Common myeloid progenitor, CD34-positive (primary cell): ENCODE results near the gene FLNC.

Experiments
- CTCF ChIA-PET: fragments of 350-600 bp; sonication (Branson Sonifier 250); formaldehyde crosslinking; loops from one replicate; lab custom pipeline; 2021; ENCODE audit warnings: antibody characterized with exemption; lab: Charles Lee
- POLR2A ChIA-PET: fragments of 350-600 bp; sonication (Branson Sonifier 250); formaldehyde crosslinking; loops from one replicate; lab custom pipeline; 2021; ENCODE audit warnings: antibody characterized with exemption; lab: Charles Lee
- DNase-seq, 3 donors: peaks; one replicate each; pipeline versions ENCODE4 v3.0.0 to v3.0.0-alpha.2; 2013
- H3K27ac ChIP-seq, 2 experiments: 1 replicate in 1 of 2; 2 replicates in 1 of 2; pipeline ENCODE4 v1.7.0; 2013; ENCODE audit warnings: inconsistent platforms in 2 of 2, low read length in 2 of 2, mild to moderate bottlenecking in 2 of 2, low read depth in 1 of 2, moderate library complexity in 1 of 2; ENCODE audit not compliant: severe bottlenecking in 2 of 2, insufficient read depth in 1 of 2, poor library complexity in 1 of 2
- H3K27me3 ChIP-seq, 5 experiments: replicated peaks in 2 of 5; 1 replicate in 3 of 5; 2 replicates in 2 of 5; pipeline versions ENCODE4 v1.6.1 to v1.7.0; 2013; ENCODE audit warnings: low read length in 4 of 5, mild to moderate bottlenecking in 2 of 5, moderate library complexity in 2 of 5, inconsistent platforms in 1 of 5; ENCODE audit not compliant: insufficient read depth in 5 of 5, control insufficient read depth in 4 of 5
- H3K36me3 ChIP-seq, 4 experiments: 1 replicate in 2 of 4; 2 replicates in 2 of 4; pipeline versions ENCODE4 v1.6.1 to v1.7.0; 2013; ENCODE audit warnings: low read length in 3 of 4, control low read depth in 1 of 4, mild to moderate bottlenecking in 1 of 4; ENCODE audit not compliant: control insufficient read depth in 4 of 4, insufficient read depth in 4 of 4
- H3K4me1 ChIP-seq, 4 experiments: 1 replicate in 3 of 4; 2 replicates in 1 of 4; pipeline versions ENCODE4 v1.6.1 to v1.7.1; 2013; ENCODE audit warnings: low read length in 3 of 4, mild to moderate bottlenecking in 3 of 4, control low read depth in 1 of 4, inconsistent platforms in 1 of 4, moderate library complexity in 1 of 4; ENCODE audit not compliant: control insufficient read depth in 4 of 4, insufficient read depth in 4 of 4; ENCODE audit errors: control extremely low read depth in 1 of 4
- H3K4me3 ChIP-seq, 7 experiments: 1 replicate in 4 of 7; 2 replicates in 3 of 7; pipeline versions ENCODE4 v1.5.1 to v1.7.0; 2013; ENCODE audit warnings: mild to moderate bottlenecking in 7 of 7, low read length in 6 of 7, moderate library complexity in 6 of 7, inconsistent platforms in 2 of 7, low read depth in 2 of 7, control low read depth in 1 of 7; ENCODE audit not compliant: insufficient read depth in 4 of 7, control insufficient read depth in 1 of 7; ENCODE audit errors: extremely low read depth in 1 of 7
- H3K9me3 ChIP-seq, 5 experiments: 1 replicate in 4 of 5; 2 replicates in 1 of 5; pipeline versions ENCODE4 v1.6.1 to v1.7.1; 2013; ENCODE audit warnings: low read length in 4 of 5, mild to moderate bottlenecking in 2 of 5, inconsistent platforms in 1 of 5, low read depth in 1 of 5, moderate library complexity in 1 of 5; ENCODE audit not compliant: control insufficient read depth in 4 of 5, insufficient read depth in 2 of 5; ENCODE audit errors: control extremely low read depth in 1 of 5
- WGBS: methylation state at CpG from one replicate; pipeline ENCODE4 v1.1.5; 2013; ENCODE audit not compliant: insufficient coverage; 5-methylcytosine and 5-hydroxymethylcytosine counted together

The FLNC gene

DNA sequence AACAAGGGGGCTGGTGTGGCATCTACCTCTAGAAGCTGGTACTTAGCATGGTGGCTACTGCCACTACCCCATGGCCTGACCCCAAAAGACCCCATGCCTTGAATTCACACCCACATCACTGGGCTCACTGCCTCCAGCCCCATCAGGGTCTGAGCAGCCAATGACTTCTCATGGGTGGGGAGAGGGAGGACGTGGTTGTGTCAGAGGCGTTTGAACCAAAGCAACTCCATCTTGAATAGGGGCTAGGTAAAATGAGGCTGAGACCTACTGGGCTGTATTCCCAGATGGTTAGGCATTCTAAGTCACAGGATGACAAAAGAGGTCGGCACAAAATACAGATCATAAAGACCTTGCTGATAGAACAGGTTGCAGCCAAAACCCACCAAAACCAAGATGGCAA is 65.1 kb downstream of the FLNC start:
- Histone ChIP-seq H3K27me3 (peaks cover 0 to 17% (median 3%) of the 10 kb centered on the region in 5 experiments), H3K27ac (no peak overlapping the region), H3K36me3 (no peaks in the 10 kb centered on the region), H3K4me3 (no peak overlapping the region), H3K9me3 (peaks cover 0 to 6% (median 3%) of the 10 kb centered on the region in 5 experiments), H3K4me1 (peaks cover 0 to 7% (median 5%) of the 10 kb centered on the region in 4 experiments)
- no peak for DNase-seq
- ChIA-PET CTCF (no interaction called here), POLR2A (no interaction called here)
- 93% methylated on average over 3 of the region's 3 CpGs for WGBS

GRCh38 chr7:128899392-128899791 is 69.2 kb downstream of the FLNC start:
- Histone ChIP-seq H3K4me1 (no peaks in the 10 kb centered on the region), H3K27me3 (no peaks in the 10 kb centered on the region), H3K27ac (no peak overlapping the region), H3K9me3 (peaks cover 0 to 6% (median 3%) of the 10 kb centered on the region in 5 experiments), H3K4me3 (no peak overlapping the region), H3K36me3 (no peaks in the 10 kb centered on the region)
- DNase-seq, result peak in 2 of 3 donors; percentile 29 to 31
- ChIA-PET POLR2A (no interaction called here), CTCF (interaction anchor here (1.5 to 2.4 kb wide), 3 partner anchors 11 to 57 kb away, joined by 4 to 8 read pairs (median 4); partner anchors contain the start of gene KCP)

DNA sequence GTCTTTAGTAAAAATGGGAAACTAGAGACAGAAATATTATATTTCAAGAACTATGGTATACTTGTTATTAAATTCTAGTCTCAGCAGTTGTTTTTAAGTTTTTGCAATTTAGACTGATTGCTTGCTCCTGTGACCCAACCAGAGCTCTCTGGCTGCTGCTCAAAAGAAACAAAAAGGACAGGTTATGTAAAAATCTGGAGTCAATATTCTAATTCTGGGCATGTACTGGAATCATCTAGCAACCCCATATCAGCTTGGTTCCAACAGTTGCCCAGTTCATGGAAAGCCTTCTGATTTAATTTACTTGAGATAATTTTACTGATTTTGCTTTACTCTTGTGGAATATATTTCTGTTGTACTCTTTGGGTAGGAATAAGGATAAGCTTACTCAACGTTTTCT is 70.0 kb downstream of the FLNC start:
- no peak overlapping the region for H3K4me3 ChIP-seq
- WGBS, result no CpG with 5 or more reads among the region's 1 CpG
- DNase-seq, result no peak
- CTCF ChIA-PET, result interaction anchor here (2.4 kb wide), 1 partner anchor 10 kb away, joined by 8 read pairs; the partner anchor contains the start of gene KCP
- H3K27me3 ChIP-seq, result no peaks in the 10 kb centered on the region
- H3K36me3 ChIP-seq, result no peaks in the 10 kb centered on the region
- no peak overlapping the region for H3K27ac ChIP-seq
- no peaks in the 10 kb centered on the region for H3K4me1 ChIP-seq
- POLR2A ChIA-PET, result no interaction called here
- H3K9me3 ChIP-seq, result peaks cover 0 to 6% (median 3%) of the 10 kb centered on the region in 5 experiments

DNA sequence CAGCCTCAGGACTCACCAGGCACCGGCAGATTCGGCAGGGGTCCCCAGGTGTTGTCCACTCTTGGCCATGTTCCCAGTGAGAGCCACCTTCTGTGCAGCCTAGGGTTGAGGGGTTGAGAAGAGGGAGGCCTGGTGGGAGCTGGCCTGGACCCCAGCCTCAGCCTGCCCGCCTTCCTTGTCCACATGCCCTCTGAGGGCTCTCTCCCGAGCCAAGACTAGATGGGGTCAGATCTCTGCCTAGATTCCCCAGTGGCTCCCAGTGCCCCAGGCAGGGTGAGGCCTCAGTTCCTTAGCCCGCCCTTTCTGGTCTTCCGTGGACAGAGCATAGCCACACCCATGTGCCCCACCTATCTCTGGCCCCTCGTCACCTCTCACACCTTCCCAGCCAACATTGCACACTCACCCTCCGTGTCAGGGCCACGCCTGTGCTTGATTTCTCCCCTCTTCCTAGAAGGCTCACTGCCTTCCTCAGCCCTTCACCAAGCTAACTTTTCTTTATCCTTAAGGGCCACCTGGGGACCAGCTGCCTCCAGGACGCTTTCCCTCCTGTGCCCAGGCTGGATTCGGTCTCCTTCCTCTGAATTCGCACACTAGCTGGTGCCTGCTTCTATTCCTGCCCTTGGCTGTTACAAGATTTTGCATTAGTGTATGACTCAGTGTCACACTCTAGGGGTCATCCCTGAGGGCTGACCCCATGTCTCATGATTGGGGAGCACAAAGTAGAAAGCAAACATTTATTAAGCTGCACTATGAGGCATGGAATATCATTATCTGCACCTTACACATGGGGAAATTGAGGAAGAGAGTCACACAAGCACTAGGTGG is 72.8 kb downstream of the FLNC start:
- no peaks in the 10 kb centered on the region for H3K4me1 ChIP-seq
- H3K9me3 ChIP-seq, result peaks cover 0 to 6% (median 3%) of the 10 kb centered on the region in 5 experiments
- CTCF ChIA-PET, result interaction anchor here (0.7 to 2.6 kb wide), 13 partner anchors 16 to 308 kb away, joined by 3 to 21 read pairs (median 6); no protein-coding TSS in a partner anchor
- H3K4me3 ChIP-seq, result no peak overlapping the region
- DNase-seq, result no peak
- WGBS, result 96% methylated on average over 10 of the region's 12 CpGs
- H3K27me3 ChIP-seq, result no peaks in the 10 kb centered on the region
- no peaks in the 10 kb centered on the region for H3K36me3 ChIP-seq
- no peak overlapping the region for H3K27ac ChIP-seq
- POLR2A ChIA-PET, result no interaction called here

GRCh38 chr7:128903621-128904361 is 73.6 kb downstream of the FLNC start:
- WGBS, result 88% methylated on average over 13 of the region's 14 CpGs
- H3K36me3 ChIP-seq, result no peaks in the 10 kb centered on the region
- DNase-seq, result no peak
- no peak overlapping the region for H3K4me3 ChIP-seq
- CTCF ChIA-PET, result interaction anchor here (0.7 to 2.6 kb wide), 12 partner anchors 19 to 188 kb away, joined by 3 to 21 read pairs (median 6); no protein-coding TSS in a partner anchor
- H3K27ac ChIP-seq, result no peak overlapping the region
- H3K4me1 ChIP-seq, result no peaks in the 10 kb centered on the region
- POLR2A ChIA-PET, result no interaction called here
- H3K9me3 ChIP-seq, result peaks cover 0 to 4% (median under 1%) of the 10 kb centered on the region in 5 experiments
- peaks cover 0 to 7% (median 3%) of the 10 kb centered on the region in 5 experiments for H3K27me3 ChIP-seq

DNA sequence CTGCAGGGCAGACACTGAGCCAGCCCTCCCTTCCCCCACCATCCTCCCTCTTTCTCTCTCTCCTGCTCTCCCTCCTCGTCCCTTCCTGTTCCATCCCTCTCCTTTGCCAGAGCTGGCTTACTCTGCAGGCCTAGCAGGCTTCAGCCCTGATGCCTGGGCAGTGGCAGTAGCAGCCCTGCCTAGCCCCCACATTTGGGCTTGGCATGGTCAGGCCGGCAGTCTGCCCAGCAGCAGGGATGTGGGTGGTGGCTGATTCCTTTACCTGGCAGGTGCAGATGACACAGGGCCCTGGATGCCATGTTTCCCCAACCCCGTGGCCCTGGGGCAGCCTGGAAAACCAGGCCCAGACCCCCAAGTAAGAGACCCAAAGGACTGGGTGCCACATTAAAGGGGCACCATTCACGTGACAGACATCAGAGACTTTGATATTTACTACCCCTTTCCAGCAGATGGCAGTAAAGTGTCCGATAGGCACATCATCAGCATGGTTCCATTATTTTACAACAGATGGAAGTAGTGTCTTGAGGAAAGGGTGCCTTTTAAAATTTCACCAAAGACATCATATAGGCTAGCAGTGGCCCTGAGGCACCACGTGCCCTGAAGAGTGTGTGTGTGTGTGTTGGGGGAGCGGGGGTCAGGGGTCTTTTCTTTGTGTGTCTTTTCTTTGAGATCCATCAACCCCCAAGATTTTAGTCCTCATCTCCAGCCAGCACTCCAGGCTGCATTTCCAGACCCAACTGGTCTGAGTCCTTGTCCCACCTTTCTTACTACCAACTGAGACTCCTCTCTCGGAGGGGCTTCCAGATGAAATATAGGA is 74.4 kb downstream of the FLNC start:
- ChIA-PET CTCF (interaction anchor here (1.0 to 2.6 kb wide), 10 partner anchors 7 to 187 kb away, joined by 3 to 21 read pairs (median 6); no protein-coding TSS in a partner anchor), POLR2A (no interaction called here)
- peak; percentile 71 to 88 (median 83) for DNase-seq
- WGBS, result 48% methylated on average over 6 of the region's 8 CpGs
- Histone ChIP-seq H3K4me1 (peaks cover 0 to 2% (median under 1%) of the 10 kb centered on the region in 4 experiments), H3K4me3 (no peak overlapping the region), H3K27ac (no peak overlapping the region), H3K9me3 (peaks cover 0 to 2% (median 0%) of the 10 kb centered on the region in 5 experiments), H3K36me3 (no peaks in the 10 kb centered on the region), H3K27me3 (peaks cover 0 to 15% (median 10%) of the 10 kb centered on the region in 5 experiments)
